ENCODE measurements around the gene EPHB1. TPM values are rescaled to one million over a fixed set of nuclear protein-coding genes. Genes with fewer than 3 reads are reported as not detected.
"Not testable (repeated sequence)": the region's sequence is repeated elsewhere in the genome, so short reads cannot be mapped to it uniquely, and the experiment has no call there.

EPHB1 gene
- total RNA-seq, 3 donors from 2014 or later, result 0.31 to 6.9 (median 0.64) TPM

GRCh38 chr3:134971306-134971705, 176.2 kb downstream of the EPHB1 start:
- intact Hi-C loops (cut with DNase I, micrococcal nuclease), result no loop called here

DNA sequence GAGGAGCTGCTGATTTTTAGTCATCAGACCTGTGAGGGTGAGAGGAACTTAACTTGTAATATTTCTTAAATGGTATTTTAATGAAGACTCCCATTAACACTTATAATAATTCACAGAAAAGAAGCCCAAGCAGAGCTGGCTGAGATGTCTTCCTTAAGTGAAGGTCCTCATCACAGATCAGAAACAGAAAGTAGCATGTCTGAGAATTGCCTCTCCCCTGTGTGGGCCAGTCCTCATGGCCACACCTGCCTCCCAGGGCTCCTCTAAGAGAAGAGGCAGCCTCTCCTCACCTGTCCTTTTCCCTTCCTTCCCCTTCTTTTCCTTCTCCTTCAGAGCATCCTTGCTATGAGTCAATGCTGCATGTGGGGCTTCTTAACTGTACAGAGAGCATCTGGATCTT, 176.8 kb downstream of the EPHB1 start:
- H3K36me3 ChIP-seq (ENCODE audit: low read depth); H3K4me1 ChIP-seq (ENCODE audit: low read depth); H3K4me3 ChIP-seq; ATAC-seq; intact Hi-C loops (cut with DNase I, micrococcal nuclease); DNase-seq; H3K9me3 ChIP-seq: not testable (repeated sequence)

More at GRCh38 chr3:134971306-134971705, 176.2 kb downstream of the EPHB1 start:
- Histone ChIP-seq H3K4me3 (no peak overlapping the region), H3K4me1 (ENCODE audit: low read depth) (no peaks in the 10 kb centered on the region), H3K36me3 (ENCODE audit: low read depth) (no peaks in the 10 kb centered on the region), H3K9me3 (no peaks in the 10 kb centered on the region)
- no peak for DNase-seq
- ATAC-seq, result no peak
- TF ChIP-seq, protein P1, sequence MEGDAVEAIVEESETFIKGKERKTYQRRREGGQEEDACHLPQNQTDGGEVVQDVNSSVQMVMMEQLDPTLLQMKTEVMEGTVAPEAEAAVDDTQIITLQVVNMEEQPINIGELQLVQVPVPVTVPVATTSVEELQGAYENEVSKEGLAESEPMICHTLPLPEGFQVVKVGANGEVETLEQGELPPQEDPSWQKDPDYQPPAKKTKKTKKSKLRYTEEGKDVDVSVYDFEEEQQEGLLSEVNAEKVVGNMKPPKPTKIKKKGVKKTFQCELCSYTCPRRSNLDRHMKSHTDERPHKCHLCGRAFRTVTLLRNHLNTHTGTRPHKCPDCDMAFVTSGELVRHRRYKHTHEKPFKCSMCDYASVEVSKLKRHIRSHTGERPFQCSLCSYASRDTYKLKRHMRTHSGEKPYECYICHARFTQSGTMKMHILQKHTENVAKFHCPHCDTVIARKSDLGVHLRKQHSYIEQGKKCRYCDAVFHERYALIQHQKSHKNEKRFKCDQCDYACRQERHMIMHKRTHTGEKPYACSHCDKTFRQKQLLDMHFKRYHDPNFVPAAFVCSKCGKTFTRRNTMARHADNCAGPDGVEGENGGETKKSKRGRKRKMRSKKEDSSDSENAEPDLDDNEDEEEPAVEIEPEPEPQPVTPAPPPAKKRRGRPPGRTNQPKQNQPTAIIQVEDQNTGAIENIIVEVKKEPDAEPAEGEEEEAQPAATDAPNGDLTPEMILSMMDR (IDR thresholded peaks at IDR 0.05), result no peak

- intact Hi-C loops (cut with DNase I, micrococcal nuclease), result no loop called here
- DNase-seq (no peak), ATAC-seq (no peak)
- no peaks in the 10 kb centered on the region for H3K36me3 ChIP-seq (ENCODE audit: low read depth)
- H3K4me3 ChIP-seq, result no peak overlapping the region
- no peaks in the 10 kb centered on the region for H3K9me3 ChIP-seq
- TF ChIP-seq, protein P1 (IDR thresholded peaks at IDR 0.05), result no peak
- no peaks in the 10 kb centered on the region for H3K4me1 ChIP-seq (ENCODE audit: low read depth)
These were observed 177.9 kb downstream of the EPHB1 start for GRCh38 chr3:134972836-134973455.

GRCh38 chr3:134974624-134975023, 179.6 kb downstream of the EPHB1 start:
- ATAC-seq (no peak), DNase-seq (no peak)
- Histone ChIP-seq H3K4me1 (ENCODE audit: low read depth) (no peaks in the 10 kb centered on the region), H3K9me3 (no peaks in the 10 kb centered on the region), H3K36me3 (ENCODE audit: low read depth) (no peaks in the 10 kb centered on the region), H3K4me3 (no peak overlapping the region)
- TF ChIP-seq, protein P1 (IDR thresholded peaks at IDR 0.05), result no peak
- intact Hi-C loops (cut with DNase I, micrococcal nuclease), result no loop called here

- H3K9me3 ChIP-seq, result no peaks in the 10 kb centered on the region
- no peaks in the 10 kb centered on the region for H3K36me3 ChIP-seq (ENCODE audit: low read depth)
- DNase-seq, result no peak
- intact Hi-C loops (cut with DNase I, micrococcal nuclease), result no loop called here
- no peaks in the 10 kb centered on the region for H3K4me1 ChIP-seq (ENCODE audit: low read depth)
- no peak for ATAC-seq
- no peak overlapping the region for H3K4me3 ChIP-seq
- TF ChIP-seq, protein P1 (IDR thresholded peaks at IDR 0.05), result no peak
These were observed 181.9 kb downstream of the EPHB1 start for GRCh38 chr3:134976948-134977347.

DNA sequence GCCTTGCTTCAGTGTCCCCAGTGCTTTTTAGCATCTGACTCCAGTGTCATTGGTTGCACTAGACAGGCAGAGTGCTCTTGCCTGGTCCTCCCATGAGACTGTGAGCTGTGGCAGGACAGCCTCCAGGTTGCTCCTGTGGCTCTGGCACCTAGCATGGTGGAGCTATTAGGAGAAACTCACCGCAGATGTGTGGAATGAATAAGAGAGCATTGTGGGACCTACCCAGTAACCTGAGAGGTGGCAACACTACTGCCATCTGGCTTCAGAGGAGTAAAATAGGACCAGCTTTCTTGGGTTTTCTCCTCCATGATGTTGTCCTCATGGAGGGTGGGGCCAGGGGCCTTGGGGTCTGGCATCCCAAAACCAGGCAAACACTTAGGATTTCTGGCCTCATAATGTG, 183.6 kb downstream of the EPHB1 start:
- ATAC-seq (no peak), DNase-seq (no peak)
- H3K36me3 ChIP-seq (ENCODE audit: low read depth), result no peaks in the 10 kb centered on the region
- H3K4me1 ChIP-seq (ENCODE audit: low read depth), result no peaks in the 10 kb centered on the region
- H3K4me3 ChIP-seq, result no peak overlapping the region
- H3K9me3 ChIP-seq, result no peaks in the 10 kb centered on the region
- intact Hi-C loops (cut with DNase I, micrococcal nuclease), result no loop called here
- TF ChIP-seq, protein P1 (IDR thresholded peaks at IDR 0.05), result no peak
